Left lung (tissue), 10 donors: Measurements from ENCODE around the gene PAX2. TPM values are rescaled to one million over a fixed set of nuclear protein-coding genes. Genes with fewer than 3 reads are reported as not detected.

Experiments
- ATAC-seq: fragments of 200-7000 bp; cut with Tn5 transposase; one replicate; pipeline ENCODE4 v1.9.1; 2020; ENCODE audit warnings: moderate library complexity
- DNase-seq, 4 donors: peaks; one replicate each; pipeline ENCODE4 v3.0.0-alpha.2; 2013 to 2020
- H3K27ac ChIP-seq, 2 donors: fragments of 200-600 bp; sonication (generic) in 1 of 2; one replicate each; pipeline versions ENCODE4 v1.5.0 to v1.8.0; 2020 to 2021
- H3K27me3 ChIP-seq, 2 donors: fragments of 200-600 bp; sonication (generic) in 1 of 2; one replicate each; pipeline versions ENCODE4 v1.5.0 to v1.8.0; 2020 to 2021
- H3K36me3 ChIP-seq, 2 donors: fragments of 200-600 bp; sonication (generic) in 1 of 2; one replicate each; pipeline versions ENCODE4 v1.5.0 to v1.8.0; 2020 to 2021
- H3K4me1 ChIP-seq, 2 donors: fragments of 200-600 bp; one replicate each; pipeline ENCODE4 v1.8.0; 2021
- H3K4me3 ChIP-seq, 2 donors: fragments of 200-600 bp; sonication (generic) in 1 of 2; one replicate each; pipeline versions ENCODE4 v1.5.0 to v1.8.0; 2020 to 2021; ENCODE audit warnings: mild to moderate bottlenecking in 1 of 2
- H3K9me3 ChIP-seq, 2 donors: fragments of 200-600 bp; sonication (generic) in 1 of 2; one replicate each; pipeline versions ENCODE4 v1.5.0 to v1.8.0; 2020 to 2021
- intact Hi-C, 2 donors: fragments of 100-400 bp; cut with DNase I; formaldehyde crosslinking; loops; one replicate each; pipeline versions ENCODE4 v1.11.2 to v1.14.2; 2022
- polyA plus RNA-seq, 6 donors: library from polyadenylated mRNA; unstranded; fragments of 120-200 nt; gene quantifications; one replicate each; pipeline ENCODE4 v1.2.1, GENCODE V29; 2013; ENCODE audit not compliant: insufficient read length in 6 of 6
- total RNA-seq, 2 donors: library from RNA; stranded (reverse); fragmentation: NEBNext Ultra II Directional; extraction: Animal tissue kit (Norgen Biotek cat#: 25700); gene quantifications; one replicate each; pipeline ENCODE4 v1.2.1, GENCODE V29; 2021
- TF ChIP-seq, protein P1 (sequence below), 2 donors: fragments of 200-600 bp; sonication (generic) in 1 of 2; IDR thresholded peaks; one replicate each; pipeline versions ENCODE4 v1.5.0 to v1.8.0; 2021; ENCODE audit warnings: antibody characterized with exemption in 2 of 2
- donor health status: DM: no; HTN: yes; CAD: no.
- donor health status: DM: no; HTN: no; CAD: no.

The PAX2 gene
- total and polyA plus RNA-seq, 8 donors = 0.18 to 1.2 (median 0.47) TPM; not detected in 3

DNA sequence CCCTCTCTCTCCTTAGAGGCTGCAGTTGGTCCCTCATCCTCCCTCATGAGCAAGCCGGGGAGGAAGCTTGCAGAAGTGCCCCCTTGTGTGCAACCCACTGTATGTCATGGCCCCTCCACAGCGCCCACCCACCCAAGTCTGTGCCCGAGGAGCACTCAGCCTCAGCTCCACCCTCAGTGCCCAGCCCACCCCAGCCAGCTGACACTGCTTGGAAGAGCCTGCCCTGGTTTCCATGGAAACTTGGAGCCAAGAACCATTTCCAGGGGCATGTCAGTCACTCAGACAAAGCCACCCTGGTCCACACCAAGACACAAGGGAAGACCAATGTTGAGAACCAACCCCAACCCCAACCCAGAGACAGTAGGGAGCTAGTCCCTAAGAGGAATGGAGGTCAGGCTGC is 79.5 kb downstream of the PAX2 start:
- H3K9me3 ChIP-seq = no peaks in the 10 kb centered on the region
- TF ChIP-seq, protein P1, sequence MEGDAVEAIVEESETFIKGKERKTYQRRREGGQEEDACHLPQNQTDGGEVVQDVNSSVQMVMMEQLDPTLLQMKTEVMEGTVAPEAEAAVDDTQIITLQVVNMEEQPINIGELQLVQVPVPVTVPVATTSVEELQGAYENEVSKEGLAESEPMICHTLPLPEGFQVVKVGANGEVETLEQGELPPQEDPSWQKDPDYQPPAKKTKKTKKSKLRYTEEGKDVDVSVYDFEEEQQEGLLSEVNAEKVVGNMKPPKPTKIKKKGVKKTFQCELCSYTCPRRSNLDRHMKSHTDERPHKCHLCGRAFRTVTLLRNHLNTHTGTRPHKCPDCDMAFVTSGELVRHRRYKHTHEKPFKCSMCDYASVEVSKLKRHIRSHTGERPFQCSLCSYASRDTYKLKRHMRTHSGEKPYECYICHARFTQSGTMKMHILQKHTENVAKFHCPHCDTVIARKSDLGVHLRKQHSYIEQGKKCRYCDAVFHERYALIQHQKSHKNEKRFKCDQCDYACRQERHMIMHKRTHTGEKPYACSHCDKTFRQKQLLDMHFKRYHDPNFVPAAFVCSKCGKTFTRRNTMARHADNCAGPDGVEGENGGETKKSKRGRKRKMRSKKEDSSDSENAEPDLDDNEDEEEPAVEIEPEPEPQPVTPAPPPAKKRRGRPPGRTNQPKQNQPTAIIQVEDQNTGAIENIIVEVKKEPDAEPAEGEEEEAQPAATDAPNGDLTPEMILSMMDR (IDR thresholded peaks at IDR 0.05) = no peak
- intact Hi-C loops = no loop called here
- peaks cover 78 to 99% of the 10 kb centered on the region in 2 donors for H3K27me3 ChIP-seq
- no peak overlapping the region for H3K27ac ChIP-seq
- no peak for DNase-seq
- no peak overlapping the region for H3K4me3 ChIP-seq
- peaks cover 21 to 36% of the 10 kb centered on the region in 2 donors for H3K4me1 ChIP-seq
- H3K36me3 ChIP-seq = no peaks in the 10 kb centered on the region
- ATAC-seq = no peak

DNA sequence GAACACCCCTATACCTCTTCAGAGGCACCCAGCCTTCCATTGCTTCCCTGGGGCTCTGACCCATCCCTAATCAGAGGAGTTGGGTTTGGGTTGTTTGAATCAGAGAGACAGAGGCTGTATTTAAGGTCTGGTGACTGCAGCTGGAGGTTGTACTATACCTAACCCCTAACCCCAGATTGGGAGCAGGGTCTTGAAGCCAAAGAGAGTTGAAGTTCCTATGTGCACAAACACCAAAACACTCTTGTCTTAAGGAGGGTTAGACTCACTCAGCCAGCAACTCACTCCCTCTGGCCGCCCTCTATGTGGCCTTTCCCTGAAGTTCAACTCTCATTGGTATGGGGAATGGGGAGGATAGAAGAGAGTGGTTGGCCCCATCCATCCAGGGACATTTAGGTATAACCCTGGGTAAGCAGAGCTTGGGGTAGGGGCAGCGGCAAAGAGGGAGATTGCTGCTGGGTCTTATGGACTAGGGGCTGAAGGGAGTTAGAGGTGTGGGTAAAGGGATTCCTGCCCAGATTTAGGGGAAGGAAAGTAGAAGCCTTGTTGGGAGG is 80.0 kb downstream of the PAX2 start:
- intact Hi-C loops = no loop called here
- Histone ChIP-seq H3K27me3 (peaks cover 78 to 100% of the 10 kb centered on the region in 2 donors), H3K9me3 (no peaks in the 10 kb centered on the region), H3K4me3 (no peak overlapping the region), H3K36me3 (no peaks in the 10 kb centered on the region), H3K27ac (no peak overlapping the region), H3K4me1 (peaks cover 21 to 36% of the 10 kb centered on the region in 2 donors)
- ATAC-seq (no peak), DNase-seq (no peak)
- TF ChIP-seq, protein P1 (IDR thresholded peaks at IDR 0.05) = no peak

GRCh38 chr10:100826031-100826651 is 80.8 kb downstream of the PAX2 start:
- Histone ChIP-seq H3K9me3 (no peaks in the 10 kb centered on the region), H3K27me3 (peaks cover 78 to 100% of the 10 kb centered on the region in 2 donors), H3K27ac (no peak overlapping the region), H3K4me3 (peak overlapping the region; percentile 2 to 19), H3K36me3 (no peaks in the 10 kb centered on the region), H3K4me1 (peaks cover 21 to 36% of the 10 kb centered on the region in 2 donors)
- TF ChIP-seq, protein P1 (IDR thresholded peaks at IDR 0.05) = no peak
- intact Hi-C loops = no loop called here
- DNase-seq = peak in 1 of 4 donors; percentile 49
- ATAC-seq = no peak

DNA sequence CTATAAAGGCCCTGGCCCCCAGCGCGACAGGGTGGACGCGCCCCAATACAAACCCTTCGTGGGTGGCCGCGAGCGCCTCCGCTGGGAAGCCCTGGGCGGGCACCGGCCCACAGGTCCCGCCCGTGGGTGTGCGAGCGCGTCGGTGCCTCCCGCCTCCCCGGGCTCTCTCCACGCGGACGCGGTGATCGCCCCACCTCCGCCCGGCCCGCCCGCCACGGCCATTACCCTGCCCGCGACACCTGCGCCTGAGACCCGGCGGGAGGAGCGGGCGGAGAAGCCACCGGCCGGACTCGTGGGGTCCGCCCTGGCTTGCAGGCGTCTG is 81.2 kb downstream of the PAX2 start:
- peak overlapping the region; percentile 2 to 19 for H3K4me3 ChIP-seq
- no peaks in the 10 kb centered on the region for H3K9me3 ChIP-seq
- H3K4me1 ChIP-seq = peaks cover 21 to 36% of the 10 kb centered on the region in 2 donors
- intact Hi-C loops = no loop called here
- H3K27ac ChIP-seq = no peak overlapping the region
- H3K36me3 ChIP-seq = no peaks in the 10 kb centered on the region
- ATAC-seq (peak; percentile 16), DNase-seq (peak in 1 of 4 donors; percentile 72)
- TF ChIP-seq, protein P1 (IDR thresholded peaks at IDR 0.05) = no peak
- peaks cover 77 to 100% of the 10 kb centered on the region in 2 donors for H3K27me3 ChIP-seq

GRCh38 chr10:100826983-100827818 is 81.8 kb downstream of the PAX2 start:
- ATAC-seq = peak; percentile 72
- H3K9me3 ChIP-seq = no peaks in the 10 kb centered on the region
- H3K27me3 ChIP-seq = peaks cover 77 to 100% of the 10 kb centered on the region in 2 donors
- H3K27ac ChIP-seq = no peak overlapping the region
- H3K4me1 ChIP-seq = peaks cover 21 to 36% of the 10 kb centered on the region in 2 donors
- intact Hi-C loops = no loop called here
- TF ChIP-seq, protein P1 (IDR thresholded peaks at IDR 0.05) = no peak
- peak in 2 of 4 donors; percentile 17 to 78 for DNase-seq
- peak overlapping the region; percentile 2 to 19 for H3K4me3 ChIP-seq
- H3K36me3 ChIP-seq = no peaks in the 10 kb centered on the region
